Measurements from ENCODE around the gene CRNKL1.
A peak's percentile ranks its signal among the peaks of the same experiment; 100 is the strongest.

CRNKL1 gene

DNA sequence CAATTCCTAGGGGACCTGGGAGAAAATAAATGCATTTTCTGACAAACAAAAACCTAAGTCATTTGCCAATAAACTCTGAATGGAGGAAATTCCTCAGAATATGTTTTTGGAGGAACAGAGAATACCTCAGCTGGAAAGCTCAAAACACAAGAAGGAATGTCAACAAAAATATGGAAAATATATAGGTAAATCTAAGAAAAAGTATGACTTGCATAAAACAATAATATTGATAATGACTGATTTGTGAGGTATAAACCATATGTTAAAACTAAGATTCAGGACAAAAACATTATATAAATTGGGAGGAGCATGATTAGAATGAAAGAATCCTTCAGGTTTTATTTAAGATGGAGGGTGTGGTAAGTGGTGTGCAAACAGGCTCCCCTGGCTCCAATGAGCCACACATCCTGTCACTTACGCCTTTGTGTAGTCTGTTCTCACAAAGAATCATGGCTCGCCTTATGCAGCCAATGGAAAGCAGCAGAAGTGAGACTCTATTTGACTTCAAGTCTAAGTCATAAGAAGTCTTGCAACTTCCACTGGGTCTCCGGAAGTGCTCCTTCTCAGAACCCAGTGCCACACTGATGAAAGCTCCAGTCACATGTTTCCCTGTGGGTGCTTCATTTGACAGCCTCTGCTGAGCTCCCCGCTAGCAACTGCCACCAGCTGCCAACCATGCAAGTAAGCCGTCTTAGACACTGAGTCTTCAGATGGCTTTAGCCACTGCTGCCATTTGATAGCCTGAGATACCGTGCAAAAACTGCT lies 8.2 kb upstream of the CRNKL1 start:
- no peak for DNase-seq

- DNase-seq, result no peak
These were observed 546 bp downstream of the CRNKL1 start for GRCh38 chr20:20051767-20052073.

DNA sequence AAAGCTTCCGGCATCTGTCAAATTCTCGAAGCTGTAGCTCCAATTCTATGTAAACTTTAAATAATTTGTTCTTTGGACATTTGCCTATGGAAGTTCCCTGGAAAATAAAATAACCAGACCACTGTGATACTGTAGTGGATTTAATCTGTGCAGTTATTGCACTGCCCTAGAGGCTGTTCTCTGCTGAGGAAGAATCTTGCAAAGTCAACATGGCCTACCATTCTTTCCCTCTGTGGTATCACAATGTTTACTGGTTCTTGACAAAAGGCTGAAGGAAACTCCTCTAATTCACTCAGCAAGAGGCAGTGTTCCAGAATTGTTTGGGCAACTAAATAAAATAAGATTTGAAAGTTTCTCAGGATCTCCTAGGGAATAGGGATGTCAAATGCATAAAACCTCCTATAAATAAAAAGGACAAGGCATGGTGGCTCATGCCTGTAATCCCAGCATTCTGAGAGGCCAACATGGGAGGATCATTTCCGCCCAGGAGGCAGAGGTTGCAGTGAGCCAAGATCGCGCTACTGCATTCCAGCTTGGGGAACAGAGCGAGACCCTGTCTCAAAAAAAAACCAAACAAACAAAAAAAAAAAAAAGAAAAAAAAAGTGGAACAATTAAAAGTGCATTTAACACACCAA lies 12.4 kb downstream of the CRNKL1 start:
- no peak for DNase-seq

GRCh38 chr20:20038586-20038985 lies 13.7 kb downstream of the CRNKL1 start:
- DNase-seq, result no peak

GRCh38 chr20:20037960-20038359 lies 14.3 kb downstream of the CRNKL1 start:
- DNase-seq, result no peak

DNA sequence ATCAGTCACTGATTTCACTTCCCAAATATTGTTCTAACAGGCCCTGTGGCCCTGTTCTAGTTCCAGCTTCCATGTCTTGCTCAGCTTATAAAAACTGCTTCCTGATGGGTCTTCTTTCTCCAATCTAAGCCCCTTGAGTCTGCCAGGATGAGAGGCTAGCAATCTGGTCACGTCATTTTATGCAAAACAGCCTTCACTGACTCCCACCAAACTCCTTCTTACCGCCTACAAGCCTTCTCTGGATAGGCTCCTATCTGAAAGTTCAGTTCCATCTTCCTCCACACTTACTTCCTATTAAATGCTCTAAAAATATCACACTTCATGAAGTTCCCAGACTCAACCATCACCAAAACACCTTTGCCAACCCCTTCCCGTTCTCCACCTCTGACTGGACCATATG lies 15.5 kb downstream of the CRNKL1 start:
- DNase-seq, result no peak

DNA sequence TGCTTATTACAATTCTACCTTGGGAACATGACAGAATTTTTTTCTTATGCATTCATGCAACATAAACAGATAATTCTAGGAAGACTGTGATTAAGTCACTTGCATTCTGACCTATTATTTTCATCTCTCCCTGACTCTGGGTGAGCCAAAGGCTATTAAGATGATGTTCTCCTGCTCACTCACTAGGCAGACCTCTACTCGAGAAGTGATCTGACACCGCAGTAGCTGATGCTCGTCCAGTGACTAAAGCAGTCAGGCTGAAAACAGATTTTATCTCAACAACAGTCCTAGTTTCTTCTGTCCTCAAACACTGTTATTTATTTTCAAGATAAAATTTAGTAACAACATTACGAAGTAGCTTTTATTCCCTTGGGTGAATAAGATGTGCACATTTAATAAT lies 17.8 kb downstream of the CRNKL1 start:
- no peak for DNase-seq

GRCh38 chr20:20031790-20032189 lies 20.5 kb downstream of the CRNKL1 start:
- DNase-seq, result no peak

GRCh38 chr20:20027284-20027683 lies 25.0 kb downstream of the CRNKL1 start:
- DNase-seq, result no peak

DNA sequence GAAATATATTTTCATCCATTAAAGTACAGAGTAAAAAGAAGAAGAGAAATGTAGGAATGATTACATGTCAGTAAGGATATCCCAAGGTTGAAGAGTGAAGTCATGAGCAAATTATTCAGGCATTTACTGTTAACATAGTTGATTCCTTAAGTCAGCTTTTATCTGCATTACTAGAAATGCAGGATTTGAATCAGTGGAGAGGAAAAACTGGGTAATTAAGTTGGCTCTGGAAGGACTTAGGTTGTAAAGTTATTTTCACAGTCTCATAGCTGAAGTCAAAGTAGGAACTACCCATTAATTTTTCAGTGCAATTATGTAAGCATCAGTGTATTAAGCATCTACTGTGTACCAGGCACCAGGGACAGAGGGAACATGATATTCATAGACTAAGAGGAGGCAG lies 27.3 kb downstream of the CRNKL1 start:
- DNase-seq, result no peak

GRCh38 chr20:20023395-20023794 lies 28.9 kb downstream of the CRNKL1 start:
- DNase-seq, result no peak

GRCh38 chr20:20022498-20022897 lies 29.8 kb downstream of the CRNKL1 start:
- no peak for DNase-seq

GRCh38 chr20:20021835-20022234 lies 30.4 kb downstream of the CRNKL1 start:
- DNase-seq, result no peak

DNA sequence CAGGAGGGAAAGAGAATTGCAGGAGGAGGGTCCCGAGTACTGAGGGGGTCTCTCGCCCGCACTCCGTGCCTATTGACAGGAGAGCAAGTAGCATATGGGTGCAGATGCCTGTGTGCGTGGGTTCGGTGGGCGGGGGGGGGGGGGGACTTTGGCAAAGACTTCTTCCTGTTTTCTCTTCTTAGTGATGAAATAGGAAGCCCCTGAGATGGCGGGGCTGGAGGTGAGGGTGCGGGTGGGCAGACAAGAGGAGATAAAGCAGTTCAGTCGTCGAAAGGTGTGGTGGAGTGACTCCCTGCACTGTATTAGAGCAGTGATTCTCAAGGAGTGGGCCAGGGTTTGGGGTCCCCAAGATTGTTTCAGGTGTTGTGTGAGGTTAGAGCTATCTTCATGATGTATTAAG lies 31.4 kb downstream of the CRNKL1 start:
- DNase-seq, result no peak

- no peak for DNase-seq
These were observed 33.1 kb downstream of the CRNKL1 start for GRCh38 chr20:20019123-20019522.

GRCh38 chr20:20018366-20018765 lies 33.9 kb downstream of the CRNKL1 start:
- no peak for DNase-seq

DNA sequence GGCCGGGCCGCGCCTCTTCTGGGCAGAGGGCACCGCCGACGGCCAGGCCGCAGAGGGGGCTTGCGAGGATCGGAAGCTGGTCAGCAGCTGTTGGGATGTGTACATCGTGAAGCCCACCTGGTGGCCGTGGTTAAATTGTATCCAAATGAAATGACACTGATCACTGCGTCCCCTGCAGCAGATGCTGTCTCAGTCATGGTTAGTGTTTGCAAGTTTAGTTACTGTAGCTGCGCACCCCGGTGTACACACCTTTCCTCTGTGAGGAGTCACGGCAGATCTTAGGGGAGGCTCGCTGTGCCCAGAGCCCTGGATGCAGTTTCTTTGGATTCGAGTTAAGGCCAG lies 34.5 kb downstream of the CRNKL1 start:
- peak in 1 of 2 donors; percentile 5 for DNase-seq

DNA sequence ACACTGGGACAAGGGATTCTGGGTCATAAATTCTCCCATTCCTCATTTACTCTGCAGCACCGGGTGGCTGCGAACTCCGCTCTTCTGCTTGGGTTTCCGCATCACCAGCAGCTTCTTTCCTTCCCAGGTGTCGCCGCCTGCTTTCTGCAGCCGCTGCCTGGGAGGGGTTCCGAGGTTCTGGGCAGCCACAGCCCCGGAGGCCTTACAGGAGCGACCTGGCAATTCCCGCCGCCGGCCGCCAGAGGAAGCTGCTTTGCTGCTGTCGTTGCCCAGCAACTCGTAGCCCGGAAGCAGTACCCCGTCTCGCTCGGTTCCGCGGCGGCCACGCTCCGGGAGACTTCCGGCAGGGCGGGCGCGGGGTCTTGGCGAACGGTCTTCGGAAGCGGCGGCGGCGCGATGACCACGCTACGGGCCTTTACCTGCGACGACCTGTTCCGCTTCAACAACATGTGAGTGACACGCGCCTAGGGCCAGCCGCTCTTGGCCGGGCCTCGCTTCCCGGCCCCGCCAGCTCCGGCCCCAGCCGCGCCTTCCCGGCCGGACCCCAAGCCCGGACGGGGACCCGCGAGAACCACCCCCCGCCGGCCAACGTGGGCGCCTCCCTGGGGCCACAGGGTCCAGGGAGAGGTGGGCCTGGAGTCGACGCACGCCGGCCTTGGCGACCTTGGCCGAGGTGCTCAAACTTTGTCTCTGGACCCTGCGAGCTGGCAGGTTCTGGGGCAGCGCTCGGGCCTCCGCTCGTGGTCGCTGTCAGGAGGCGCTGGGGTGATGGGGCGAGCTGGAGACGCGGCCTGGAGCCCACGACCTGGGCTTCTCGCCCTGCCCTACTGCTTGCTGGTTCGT lies 35.0 kb downstream of the CRNKL1 start, which contains the start of gene NAA20:
Gene NAA20, plus strand, starts transcription at position 362 of the 843 bp plus-strand sequence. Its CDS starts 35 bp downstream, at position 397.
- peak; percentile 87 to 88 for DNase-seq

DNA sequence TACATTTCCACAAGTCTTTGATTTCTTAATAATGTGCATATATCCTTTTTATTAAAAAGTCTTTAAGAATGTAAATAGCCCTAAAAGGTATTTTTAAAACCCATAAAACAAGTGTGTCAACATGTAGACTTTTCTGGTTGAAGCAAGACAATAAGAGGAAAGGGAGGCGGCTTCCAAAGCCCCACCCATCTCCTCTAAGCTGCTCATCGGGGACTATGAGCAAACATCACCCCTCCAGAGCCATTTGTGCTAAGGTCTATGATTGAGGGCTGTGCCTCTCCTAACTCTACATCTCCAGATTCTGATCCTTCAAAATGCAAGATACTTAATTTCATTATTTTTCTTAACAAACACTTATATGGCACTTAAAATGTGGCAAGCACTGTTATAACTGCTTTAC lies 37.6 kb downstream of the CRNKL1 start:
- DNase-seq, result no peak

DNA sequence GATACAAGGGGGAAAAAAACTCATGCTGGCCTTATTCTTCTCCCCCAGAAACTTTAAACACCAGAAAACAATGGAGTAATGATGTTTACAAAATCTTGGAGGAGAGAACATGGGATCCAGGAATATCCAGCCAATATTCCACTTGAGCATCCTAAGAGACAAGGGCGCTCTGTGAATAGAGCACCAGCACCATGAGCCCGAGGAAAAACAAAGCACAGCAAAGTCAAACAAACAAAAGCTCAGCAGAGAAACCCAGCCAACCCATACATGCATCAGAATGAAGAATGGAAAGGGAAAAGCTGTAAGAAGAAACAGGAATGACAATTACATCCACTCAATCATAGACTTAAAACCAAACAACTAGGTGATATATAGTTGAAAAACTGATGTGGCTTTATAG lies 39.7 kb downstream of the CRNKL1 start:
- no peak for DNase-seq

DNA sequence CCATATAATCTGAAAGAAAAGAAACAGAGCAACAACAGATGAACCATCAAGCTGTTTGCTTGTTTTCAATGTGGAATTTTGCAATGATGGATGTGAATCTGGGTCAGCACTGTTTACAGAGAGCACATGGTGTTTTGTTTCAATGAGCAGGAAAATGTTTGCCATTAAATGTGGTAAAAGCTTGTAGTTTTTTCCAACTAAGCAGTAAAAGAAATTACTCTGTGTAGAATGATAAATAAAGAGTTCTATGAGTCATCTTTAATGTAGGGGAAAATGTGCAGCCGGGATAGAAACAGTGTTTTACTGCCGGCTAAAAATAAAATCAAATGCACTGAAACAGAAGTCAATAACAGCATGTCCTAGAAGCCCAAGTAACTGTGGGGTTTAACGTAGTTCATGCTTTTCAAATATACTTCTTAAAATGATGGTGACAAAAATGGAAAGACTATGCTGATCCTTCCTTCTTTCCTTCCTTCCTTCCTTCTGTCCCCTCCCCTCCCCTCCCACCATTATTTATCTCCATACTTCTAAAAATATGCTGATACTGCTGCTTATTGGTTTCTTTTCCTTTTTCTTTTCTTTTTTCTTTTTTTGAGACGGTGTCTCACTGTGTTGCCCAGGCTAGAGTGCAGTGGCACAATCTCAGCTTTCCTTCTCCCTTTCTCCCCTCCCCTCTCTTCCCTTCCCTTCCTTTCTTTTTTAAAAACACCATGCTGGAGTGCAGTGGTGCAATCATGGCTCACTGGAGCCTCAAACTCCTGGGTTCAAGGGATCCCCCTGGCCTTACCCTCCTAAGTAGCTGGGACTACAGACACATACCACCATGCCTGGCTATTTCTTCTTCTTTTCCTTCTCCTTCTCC lies 41.4 kb downstream of the CRNKL1 start:
- no peak for DNase-seq

DNA sequence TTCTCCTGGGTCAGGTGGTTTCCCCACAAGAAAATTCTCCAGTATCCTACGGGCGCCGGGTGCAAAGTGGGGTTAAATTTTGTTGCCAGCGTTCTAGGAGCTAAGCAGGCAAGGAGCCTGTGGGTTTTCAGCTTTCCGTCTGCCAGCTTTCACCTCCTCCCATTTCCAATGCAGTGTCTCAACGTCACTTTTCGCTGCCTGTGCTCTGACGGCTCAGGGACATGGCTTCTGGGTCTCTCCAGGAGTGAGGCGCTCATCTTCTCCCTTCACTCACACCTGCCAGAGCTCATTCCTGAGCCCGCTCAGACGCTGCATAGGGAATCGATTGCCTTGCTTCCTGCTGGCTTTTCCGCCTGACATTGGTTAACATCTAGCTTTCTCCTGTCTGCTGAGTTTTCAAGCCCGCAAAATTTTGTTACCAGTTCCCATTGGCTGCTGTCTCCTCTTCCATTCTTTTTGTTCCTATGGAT lies 42.4 kb downstream of the CRNKL1 start:
- DNase-seq, result no peak

GRCh38 chr20:20005342-20005741 lies 46.9 kb downstream of the CRNKL1 start:
- DNase-seq, result no peak

All from activated CD4-positive, alpha-beta T cell treated with anti-CD3 and anti-CD28 coated beads for 4 hours (primary cell).